BJ (cell line): ENCODE results near the gene SNCG. TPM values are rescaled to one million over a fixed set of nuclear protein-coding genes. Genes with fewer than 3 reads are reported as not detected.

Experiments
- CTCF ChIA-PET: fragments of 350-600 bp; formaldehyde crosslinking; extraction: SDS; loops from one replicate; lab custom pipeline; 2021; ENCODE audit warnings: antibody characterized with exemption, inconsistent platforms; lab: Yijun Ruan, JAX
- POLR2A ChIA-PET: fragments of 300-600 bp; sonication (Branson Sonifier 250); formaldehyde crosslinking; extraction: SDS; loops from one replicate; lab custom pipeline; 2021; ENCODE audit warnings: antibody characterized with exemption; lab: Charles Lee
- DNase-seq: peaks from one replicate; pipeline ENCODE4 v3.0.0-alpha.2; 2011; ENCODE audit warnings: low read depth
- H3K27me3 ChIP-seq: 2 replicates; pipeline ENCODE4 v1.6.0; 2011; ENCODE audit warnings: low read length; ENCODE audit not compliant: control insufficient read depth, insufficient read depth
- H3K36me3 ChIP-seq: 2 replicates; pipeline ENCODE4 v1.5.1; 2011; ENCODE audit warnings: low read length; ENCODE audit not compliant: control insufficient read depth, insufficient read depth
- H3K4me3 ChIP-seq: 2 replicates; pipeline ENCODE4 v1.5.1; 2011; ENCODE audit warnings: low read depth, mild to moderate bottlenecking, control low read depth, low read length
- CTCF ChIP-seq: IDR thresholded peaks from 2 replicates; pipeline ENCODE4 v1.5.1; 2011; ENCODE audit warnings: low read depth, mild to moderate bottlenecking, control low read depth, inconsistent platforms, low read length, moderate library complexity; ENCODE audit not compliant: insufficient read depth
- polyA plus RNA-seq: library from polyadenylated mRNA; depleted of rRNA; stranded (reverse); fragments of >200 nt; gene quantifications from 2 replicates; pipeline ENCODE4 v1.2.3, GENCODE V29; 2011

SNCG gene
- polyA plus RNA-seq, 1 experiment, result 9.7 TPM

- POLR2A ChIA-PET, result no interaction called here
- Histone ChIP-seq H3K27me3 (no peaks in the 10 kb centered on the region), H3K36me3 (no peaks in the 10 kb centered on the region), H3K4me3 (no peak overlapping the region)
- DNase-seq, result no peak
- CTCF ChIA-PET, result interaction anchor here (3.1 to 19.2 kb wide), 2 partner anchors 12 to 15 kb away, joined by 23 to 346 read pairs; partner anchors contain the start of gene ADIRF
- no peak for TF ChIP-seq CTCF
Measured at GRCh38 chr10:86955501-86956194, 2.8 kb upstream of the SNCG start.

GRCh38 chr10:86956195-86956847 lies 2.1 kb upstream of the SNCG start:
- no peak for TF ChIP-seq CTCF
- DNase-seq, result no peak
- H3K4me3 ChIP-seq, result no peak overlapping the region
- ChIA-PET CTCF (interaction anchor here (1.1 to 19.2 kb wide), 4 partner anchors 11 to 262 kb away, joined by 3 to 346 read pairs (median 14); partner anchors contain the start of gene ADIRF), POLR2A (no interaction called here)
- H3K27me3 ChIP-seq, result no peaks in the 10 kb centered on the region
- H3K36me3 ChIP-seq, result no peaks in the 10 kb centered on the region

GRCh38 chr10:86956848-86957448 lies 1.5 kb upstream of the SNCG start:
- ChIA-PET POLR2A (no interaction called here), CTCF (interaction anchor here (1.1 to 19.2 kb wide), 3 partner anchors 11 to 263 kb away, joined by 3 to 346 read pairs (median 4); no protein-coding TSS in a partner anchor)
- no peaks in the 10 kb centered on the region for H3K36me3 ChIP-seq
- TF ChIP-seq CTCF, result no peak
- H3K27me3 ChIP-seq, result no peaks in the 10 kb centered on the region
- no peak for DNase-seq
- no peak overlapping the region for H3K4me3 ChIP-seq

GRCh38 chr10:86957471-86958115 lies 806 bp upstream of the SNCG start, which contains the start of gene MMRN2:
Gene MMRN2 (minus strand): TSS chr10:86957615. CDS start chr10:86957541, 74 bp downstream.
- TF ChIP-seq CTCF, result no peak
- ChIA-PET POLR2A (interaction anchor here (1.7 kb wide), 1 partner anchor 12 kb away, joined by 4 read pairs; no protein-coding TSS in a partner anchor), CTCF (interaction anchor here (1.1 to 19.2 kb wide), 4 partner anchors 10 to 269 kb away, joined by 3 to 346 read pairs (median 4); no protein-coding TSS in a partner anchor)
- H3K4me3 ChIP-seq, result no peak within 1 kb of the TSS
- H3K36me3 ChIP-seq, result no peaks in the 10 kb centered on the region
- no peaks in the 10 kb centered on the region for H3K27me3 ChIP-seq
- DNase-seq, result no peak
